GM23338 (cell line): ENCODE results near the gene SPOCK2.

Experiments used
- CREB1 ChIP-seq: fragments of 250-450 bp; sonication (Bioruptor Pico); IDR thresholded peaks from 2 replicates; pipeline ENCODE4 v1.5.0; 2020; ENCODE audit warnings: low read depth, mild to moderate bottlenecking, moderate library complexity
- CTCF ChIP-seq, 2 experiments: fragments of 200-600 bp in 1 of 2; sonication (generic) in 1 of 2; conservative IDR thresholded peaks; 2 replicates each; pipeline versions ENCODE4 v1.5.1 to v1.6.1; 2016 to 2017; ENCODE audit warnings: antibody characterized with exemption in 2 of 2, low read depth in 2 of 2, mild to moderate bottlenecking in 2 of 2, moderate library complexity in 1 of 2
- ETS1 ChIP-seq: IDR thresholded peaks from 2 replicates; pipeline ENCODE4 v1.6.1; 2016; ENCODE audit warnings: antibody characterized with exemption
- EZH2 ChIP-seq: fragments of 200-600 bp; sonication (generic); IDR thresholded peaks from one replicate; pipeline ENCODE4 v1.8.0; 2017; ENCODE audit warnings: antibody characterized with exemption, mild to moderate bottlenecking, low read depth; ENCODE audit not compliant: unreplicated experiment
- EZH2phosphoT487 ChIP-seq: fragments of 200-600 bp; sonication (generic); IDR thresholded peaks from one replicate; pipeline ENCODE4 v1.8.1; 2018; ENCODE audit warnings: antibody characterized with exemption; ENCODE audit not compliant: unreplicated experiment
- JUNB ChIP-seq: IDR thresholded peaks from one replicate; pipeline ENCODE4 v1.6.1; 2016; ENCODE audit warnings: antibody characterized with exemption; ENCODE audit not compliant: unreplicated experiment
- NANOG ChIP-seq: IDR thresholded peaks from 2 replicates; pipeline ENCODE4 v1.6.1; 2016; ENCODE audit warnings: antibody characterized with exemption, borderline replicate concordance
- POLR2AphosphoS5 ChIP-seq: IDR thresholded peaks from 2 replicates; pipeline ENCODE4 v1.6.1; 2016; ENCODE audit warnings: antibody characterized with exemption, low read depth
- REST ChIP-seq: IDR thresholded peaks from one replicate; pipeline ENCODE4 v1.6.1; 2018; ENCODE audit warnings: antibody characterized with exemption; ENCODE audit not compliant: unreplicated experiment
- STAT1 ChIP-seq: IDR thresholded peaks from one replicate; pipeline ENCODE4 v1.6.1; 2016; ENCODE audit warnings: antibody characterized with exemption; ENCODE audit not compliant: unreplicated experiment
- ZNF114 ChIP-seq: fragments of 250-450 bp; sonication (Bioruptor Pico); IDR thresholded peaks from 2 replicates; pipeline ENCODE4 v1.5.0; 2020; ENCODE audit warnings: mild to moderate bottlenecking, moderate library complexity
- ZNF331 ChIP-seq: fragments of 250-450 bp; sonication (Bioruptor Pico); IDR thresholded peaks from 2 replicates; pipeline ENCODE4 v1.5.0; 2020; ENCODE audit warnings: low read depth, mild to moderate bottlenecking, moderate library complexity

GRCh38 chr10:72089618-72090017 is 1.3 kb upstream of the SPOCK2 start:
- TF ChIP-seq POLR2AphosphoS5: no peak
- TF ChIP-seq JUNB: no peak
- no peak for TF ChIP-seq CTCF (conservative IDR thresholded peaks at IDR 0.05; ENCODE audit: low read depth in 2 of 2)
- TF ChIP-seq REST: no peak
- TF ChIP-seq EZH2phosphoT487: no peak
- no peak for TF ChIP-seq EZH2
- no peak for TF ChIP-seq ZNF331
- no peak for TF ChIP-seq STAT1
- no peak for TF ChIP-seq CREB1 (CRISPR knock-in tag)
- no peak for TF ChIP-seq ETS1
- no peak for TF ChIP-seq ZNF114 (CRISPR knock-in tag)
- TF ChIP-seq NANOG: no peak
